Neural cell (in vitro differentiated cells): Measurements from ENCODE around the gene FAT2. TPM values are rescaled to one million over a fixed set of nuclear protein-coding genes. Genes with fewer than 3 reads are reported as not detected.

Experiments
- H2AFZ ChIP-seq: fragments of 200-600, 300-800 bp; sonication (generic), shearing (Covaris generic); 2 replicates; pipeline ENCODE4 v1.6.0; 2014; ENCODE audit warnings: low read depth, mild to moderate bottlenecking, antibody characterized with exemption, low read length, moderate library complexity
- H3F3A ChIP-seq: fragments of 200-600 bp; shearing (Covaris generic); 2 replicates; pipeline ENCODE4 v1.6.1; 2016; ENCODE audit warnings: mild to moderate bottlenecking, moderate library complexity, mixed read lengths, antibody characterized with exemption, low read length; ENCODE audit not compliant: insufficient read depth, poor library complexity, severe bottlenecking
- H3K27ac ChIP-seq: fragments of 200-600, 300-800 bp; sonication (generic), shearing (Covaris generic); 2 replicates; pipeline ENCODE4 v1.5.1; 2014; ENCODE audit warnings: mild to moderate bottlenecking, low read length, moderate library complexity
- H3K27me3 ChIP-seq: fragments of 300-800, 200-600 bp; sonication (generic), shearing (Covaris generic); 2 replicates; pipeline ENCODE4 v1.6.0; 2014; ENCODE audit warnings: mild to moderate bottlenecking, low read depth, low read length, moderate library complexity; ENCODE audit not compliant: insufficient read depth
- H3K36me3 ChIP-seq: fragments of 300-800, 200-600 bp; sonication (generic), shearing (Covaris generic); 2 replicates; pipeline ENCODE4 v1.5.1; 2014; ENCODE audit warnings: mild to moderate bottlenecking, antibody characterized with exemption, low read length, moderate library complexity; ENCODE audit not compliant: insufficient read depth
- H3K4me2 ChIP-seq: fragments of 300-800, 200-600 bp; sonication (generic), shearing (Covaris generic); 2 replicates; pipeline ENCODE4 v1.6.0; 2014; ENCODE audit warnings: mild to moderate bottlenecking, low read length
- H3K4me3 ChIP-seq: fragments of 300-800, 200-600 bp; sonication (generic), shearing (Covaris generic); 2 replicates; pipeline ENCODE4 v1.5.1; 2014; ENCODE audit warnings: mild to moderate bottlenecking, low read length, moderate library complexity
- H3K79me2 ChIP-seq: fragments of 200-600 bp; shearing (Covaris generic); replicated peaks from 2 replicates; pipeline ENCODE4 v1.6.0; 2014; ENCODE audit warnings: mild to moderate bottlenecking, low read length, moderate library complexity; ENCODE audit not compliant: insufficient read depth
- H3K9ac ChIP-seq: fragments of 300-800, 200-600 bp; sonication (generic), shearing (Covaris generic); 2 replicates; pipeline ENCODE4 v1.6.1; 2016; ENCODE audit warnings: mild to moderate bottlenecking, low read length, mixed read lengths
- H3K9me2 ChIP-seq: fragments of 200-600 bp; shearing (Covaris generic); 2 replicates; pipeline ENCODE4 v1.6.1; 2016; ENCODE audit warnings: mild to moderate bottlenecking, low read length, mixed read lengths; ENCODE audit not compliant: insufficient read depth
- H3K9me3 ChIP-seq: fragments of 200-600, 300-800 bp; sonication (generic), shearing (Covaris generic); 2 replicates; pipeline ENCODE4 v1.6.1; 2016; ENCODE audit warnings: mild to moderate bottlenecking, mixed run types, low read length, moderate library complexity, mixed read lengths
- H4K20me1 ChIP-seq: fragments of 200-600 bp; shearing (Covaris generic); 2 replicates; pipeline ENCODE4 v1.6.1; 2016; ENCODE audit warnings: mild to moderate bottlenecking, mixed run types; ENCODE audit not compliant: insufficient read depth
- CTCF ChIP-seq: fragments of 450-650 bp; IDR thresholded peaks from 2 replicates; pipeline ENCODE4 v1.5.1; 2014; ENCODE audit warnings: antibody characterized with exemption, mild to moderate bottlenecking, moderate library complexity; ENCODE audit not compliant: poor library complexity, severe bottlenecking
- EP300 ChIP-seq: fragments of 450-650 bp; conservative IDR thresholded peaks from 2 replicates; pipeline ENCODE4 v1.6.1; 2014; ENCODE audit warnings: antibody characterized with exemption, mild to moderate bottlenecking, moderate library complexity; ENCODE audit not compliant: poor library complexity, severe bottlenecking
- EZH2 ChIP-seq: fragments of 200-600, 300-800 bp; shearing (Covaris generic), sonication (generic); IDR thresholded peaks from 2 replicates; pipeline ENCODE4 v1.6.1; 2014; ENCODE audit warnings: antibody characterized with exemption, low read length, borderline replicate concordance, mild to moderate bottlenecking; ENCODE audit not compliant: insufficient read depth, poor library complexity, severe bottlenecking
- MXI1 ChIP-seq: fragments of 450-650 bp; conservative IDR thresholded peaks from 2 replicates; pipeline ENCODE4 v1.6.1; 2014; ENCODE audit warnings: antibody characterized with exemption, mild to moderate bottlenecking; ENCODE audit not compliant: poor library complexity, severe bottlenecking
- POLR2AphosphoS5 ChIP-seq: IDR thresholded peaks from 2 replicates; pipeline ENCODE4 v1.6.1; 2012
- RAD21 ChIP-seq: fragments of 450-650 bp; conservative IDR thresholded peaks from 2 replicates; pipeline ENCODE4 v1.6.1; 2014; ENCODE audit warnings: antibody characterized with exemption, mild to moderate bottlenecking, moderate library complexity
- REST ChIP-seq: IDR thresholded peaks from 2 replicates; pipeline ENCODE4 v1.6.1; 2012; ENCODE audit warnings: borderline replicate concordance
- SMC3 ChIP-seq: fragments of 450-650 bp; conservative IDR thresholded peaks from 2 replicates; pipeline ENCODE4 v1.6.1; 2014; ENCODE audit warnings: antibody characterized with exemption, mild to moderate bottlenecking, moderate library complexity; ENCODE audit not compliant: poor library complexity
- TAF1 ChIP-seq: IDR thresholded peaks from 2 replicates; pipeline ENCODE4 v1.6.1; 2012; ENCODE audit warnings: low read depth
- polyA plus RNA-seq: library from polyadenylated mRNA; depleted of rRNA; stranded (reverse); fragments of >200 nt; gene quantifications from 2 replicates; pipeline ENCODE4 v1.2.3, GENCODE V29; 2014

The FAT2 gene
- polyA plus RNA-seq, 1 donor from 2014 or later: not detected

- Histone ChIP-seq H3K27me3 (no peaks in the 10 kb centered on the region), H3K9me3 (no peaks in the 10 kb centered on the region), H3F3A (no peaks in the 10 kb centered on the region), H4K20me1 (no peaks in the 10 kb centered on the region), H2AFZ (no peak overlapping the region), H3K79me2 (no peaks in the 10 kb centered on the region), H3K4me3 (no peak overlapping the region), H3K4me2 (no peak overlapping the region), H3K9ac (no peak overlapping the region), H3K27ac (no peak overlapping the region), H3K9me2 (no peaks in the 10 kb centered on the region), H3K36me3 (no peaks in the 10 kb centered on the region)
- TF ChIP-seq TAF1 (no peak), REST (no peak), EP300 (no peak), POLR2AphosphoS5 (no peak), SMC3 (no peak), EZH2 (no peak), CTCF (no peak), MXI1 (no peak), RAD21 (no peak)
These were observed 46.5 kb upstream of the FAT2 start for GRCh38 chr5:151637676-151638075.

GRCh38 chr5:151633892-151634291 is 42.8 kb upstream of the FAT2 start:
- Histone ChIP-seq H3K4me2 (no peak overlapping the region), H4K20me1 (no peaks in the 10 kb centered on the region), H3K36me3 (no peaks in the 10 kb centered on the region), H3K9me2 (no peaks in the 10 kb centered on the region), H3K4me3 (no peak overlapping the region), H3K79me2 (no peaks in the 10 kb centered on the region), H2AFZ (no peak overlapping the region), H3F3A (no peaks in the 10 kb centered on the region), H3K27ac (no peak overlapping the region), H3K9me3 (no peaks in the 10 kb centered on the region), H3K9ac (no peak overlapping the region), H3K27me3 (no peaks in the 10 kb centered on the region)
- TF ChIP-seq EP300: no peak
- TF ChIP-seq SMC3: no peak
- no peak for TF ChIP-seq EZH2
- no peak for TF ChIP-seq CTCF
- no peak for TF ChIP-seq MXI1
